ENCODE results near the gene THSD4. TPM values are rescaled to one million over a fixed set of nuclear protein-coding genes. Genes with fewer than 3 reads are reported as not detected.

Gene THSD4
- polyA plus RNA-seq, 1 experiment: 45.8 TPM

- POLR2A ChIA-PET: no interaction called here
- CTCF ChIA-PET: no interaction called here
Observed at GRCh38 chr15:71683411-71684274, 568.4 kb downstream of the THSD4 start.

DNA sequence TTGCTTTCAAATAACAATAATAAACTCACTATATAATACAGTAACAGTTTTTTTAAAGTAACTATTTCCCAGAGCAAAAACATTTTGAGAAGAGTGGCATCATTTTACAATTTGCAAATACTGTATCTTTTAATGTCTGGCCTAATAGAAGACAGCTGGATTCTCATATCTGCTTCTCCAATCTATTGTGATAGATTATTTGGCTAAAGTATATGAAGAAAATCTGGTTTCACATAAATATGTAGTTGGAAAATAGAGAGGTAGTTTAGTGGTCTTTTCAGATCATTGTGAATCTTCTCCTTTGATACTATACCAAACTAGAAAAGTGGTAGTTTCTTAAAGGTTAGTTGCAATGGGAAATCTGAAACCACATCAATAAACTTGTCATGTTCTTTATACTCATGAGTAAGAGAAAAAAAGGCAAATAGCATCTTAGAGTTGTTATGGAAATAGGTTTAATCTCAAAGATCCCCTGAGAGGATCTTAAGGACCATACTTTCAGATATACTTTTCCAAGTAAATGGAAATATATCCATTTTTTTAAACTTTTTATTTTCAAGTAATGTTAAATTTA lies 570.2 kb downstream of the THSD4 start:
- TF ChIP-seq, protein P1, sequence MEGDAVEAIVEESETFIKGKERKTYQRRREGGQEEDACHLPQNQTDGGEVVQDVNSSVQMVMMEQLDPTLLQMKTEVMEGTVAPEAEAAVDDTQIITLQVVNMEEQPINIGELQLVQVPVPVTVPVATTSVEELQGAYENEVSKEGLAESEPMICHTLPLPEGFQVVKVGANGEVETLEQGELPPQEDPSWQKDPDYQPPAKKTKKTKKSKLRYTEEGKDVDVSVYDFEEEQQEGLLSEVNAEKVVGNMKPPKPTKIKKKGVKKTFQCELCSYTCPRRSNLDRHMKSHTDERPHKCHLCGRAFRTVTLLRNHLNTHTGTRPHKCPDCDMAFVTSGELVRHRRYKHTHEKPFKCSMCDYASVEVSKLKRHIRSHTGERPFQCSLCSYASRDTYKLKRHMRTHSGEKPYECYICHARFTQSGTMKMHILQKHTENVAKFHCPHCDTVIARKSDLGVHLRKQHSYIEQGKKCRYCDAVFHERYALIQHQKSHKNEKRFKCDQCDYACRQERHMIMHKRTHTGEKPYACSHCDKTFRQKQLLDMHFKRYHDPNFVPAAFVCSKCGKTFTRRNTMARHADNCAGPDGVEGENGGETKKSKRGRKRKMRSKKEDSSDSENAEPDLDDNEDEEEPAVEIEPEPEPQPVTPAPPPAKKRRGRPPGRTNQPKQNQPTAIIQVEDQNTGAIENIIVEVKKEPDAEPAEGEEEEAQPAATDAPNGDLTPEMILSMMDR (IDR thresholded peaks at IDR 0.05; ENCODE audit: low read depth, low read length): no peak
- CTCF ChIA-PET: no interaction called here
- Histone ChIP-seq H3K27ac (ENCODE audit: low read depth, low read length) (no peak overlapping the region), H3K9me3 (ENCODE audit: control insufficient read depth, insufficient read depth, low read length) (no peaks in the 10 kb centered on the region), H3K27me3 (ENCODE audit: control insufficient read depth, insufficient read depth, low read length) (no peaks in the 10 kb centered on the region), H3K4me3 (ENCODE audit: low read depth, low read length) (no peak overlapping the region)
- POLR2A ChIA-PET: no interaction called here
- no peak for DNase-seq (ENCODE audit: low read depth, low spot score)

More at GRCh38 chr15:71683411-71684274, 568.4 kb downstream of the THSD4 start:
- Histone ChIP-seq H3K27me3 (ENCODE audit: control insufficient read depth, insufficient read depth, low read length) (no peaks in the 10 kb centered on the region), H3K4me3 (ENCODE audit: low read depth, low read length) (no peak overlapping the region), H3K9me3 (ENCODE audit: control insufficient read depth, insufficient read depth, low read length) (no peaks in the 10 kb centered on the region), H3K27ac (ENCODE audit: low read depth, low read length) (peak overlapping the region; percentile 22)
- no peak for DNase-seq (ENCODE audit: low read depth, low spot score)
- TF ChIP-seq, protein P1 (IDR thresholded peaks at IDR 0.05; ENCODE audit: low read depth, low read length): no peak

GRCh38 chr15:71686221-71687050 lies 571.2 kb downstream of the THSD4 start:
- TF ChIP-seq, protein P1 (IDR thresholded peaks at IDR 0.05; ENCODE audit: low read depth, low read length): no peak
- POLR2A ChIA-PET: no interaction called here
- Histone ChIP-seq H3K9me3 (ENCODE audit: control insufficient read depth, insufficient read depth, low read length) (no peaks in the 10 kb centered on the region), H3K4me3 (ENCODE audit: low read depth, low read length) (no peak overlapping the region), H3K27ac (ENCODE audit: low read depth, low read length) (no peak overlapping the region), H3K27me3 (ENCODE audit: control insufficient read depth, insufficient read depth, low read length) (no peaks in the 10 kb centered on the region)
- CTCF ChIA-PET: interaction anchor here (1.0 kb wide), 1 partner anchor 115 kb away, joined by 3 read pairs; no protein-coding TSS in a partner anchor
- DNase-seq (ENCODE audit: low read depth, low spot score): no peak

DNA sequence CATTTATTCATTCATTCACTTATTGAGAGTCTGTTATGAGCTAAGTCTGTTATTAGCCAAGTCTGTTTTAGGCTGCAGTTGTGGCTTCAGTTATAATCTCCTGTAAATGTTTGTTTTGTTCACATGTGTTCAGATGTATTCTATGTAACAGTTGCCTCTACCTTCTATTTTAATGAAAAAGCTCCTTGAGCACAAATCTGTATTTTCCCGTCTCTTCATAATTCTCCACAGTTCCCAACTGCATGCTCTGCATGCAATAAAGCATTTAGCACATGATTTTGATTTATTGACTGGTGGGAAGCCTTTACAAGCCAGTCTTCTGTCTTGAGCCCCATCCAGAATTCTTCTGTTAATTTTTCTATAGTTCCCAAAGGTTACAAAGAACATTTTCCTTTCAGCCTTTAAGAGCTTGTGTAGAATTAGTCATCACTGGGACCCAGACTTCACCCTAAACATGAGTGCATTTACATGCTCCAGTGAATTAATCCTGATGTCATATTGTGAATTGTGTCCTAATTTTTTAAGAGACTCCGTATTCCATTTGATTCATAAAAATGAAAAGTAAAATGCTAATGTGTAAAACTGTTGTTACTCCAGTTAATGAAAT lies 572.7 kb downstream of the THSD4 start:
- DNase-seq (ENCODE audit: low read depth, low spot score): no peak
- ChIA-PET POLR2A (interaction anchor here (0.6 kb wide), 1 partner anchor 722 kb away, joined by 3 read pairs; no protein-coding TSS in a partner anchor), CTCF (interaction anchor here (1.0 kb wide), 1 partner anchor 26 kb away, joined by 3 read pairs; no protein-coding TSS in a partner anchor)
- TF ChIP-seq, protein P1 (IDR thresholded peaks at IDR 0.05; ENCODE audit: low read depth, low read length): no peak
- H3K4me3 ChIP-seq (ENCODE audit: low read depth, low read length): no peak overlapping the region
- no peaks in the 10 kb centered on the region for H3K9me3 ChIP-seq (ENCODE audit: control insufficient read depth, insufficient read depth, low read length)
- no peak overlapping the region for H3K27ac ChIP-seq (ENCODE audit: low read depth, low read length)
- no peaks in the 10 kb centered on the region for H3K27me3 ChIP-seq (ENCODE audit: control insufficient read depth, insufficient read depth, low read length)

Measured in AG04450 (cell line).